Loucy (cell line): ENCODE measurements around the gene IRF2BP2.

Experiments
- CTCF ChIP-seq: fragments of 200-600 bp; sonication (generic); conservative IDR thresholded peaks from 2 replicates; pipeline ENCODE4 v1.5.1; 2014; ENCODE audit warnings: mild to moderate bottlenecking, antibody characterized with exemption, low read length
- EZH2phosphoT487 ChIP-seq: fragments of 200-600 bp; IDR thresholded peaks from 2 replicates; pipeline ENCODE4 v1.6.1; 2018; ENCODE audit warnings: antibody characterized with exemption, mild to moderate bottlenecking, moderate library complexity, borderline replicate concordance

DNA sequence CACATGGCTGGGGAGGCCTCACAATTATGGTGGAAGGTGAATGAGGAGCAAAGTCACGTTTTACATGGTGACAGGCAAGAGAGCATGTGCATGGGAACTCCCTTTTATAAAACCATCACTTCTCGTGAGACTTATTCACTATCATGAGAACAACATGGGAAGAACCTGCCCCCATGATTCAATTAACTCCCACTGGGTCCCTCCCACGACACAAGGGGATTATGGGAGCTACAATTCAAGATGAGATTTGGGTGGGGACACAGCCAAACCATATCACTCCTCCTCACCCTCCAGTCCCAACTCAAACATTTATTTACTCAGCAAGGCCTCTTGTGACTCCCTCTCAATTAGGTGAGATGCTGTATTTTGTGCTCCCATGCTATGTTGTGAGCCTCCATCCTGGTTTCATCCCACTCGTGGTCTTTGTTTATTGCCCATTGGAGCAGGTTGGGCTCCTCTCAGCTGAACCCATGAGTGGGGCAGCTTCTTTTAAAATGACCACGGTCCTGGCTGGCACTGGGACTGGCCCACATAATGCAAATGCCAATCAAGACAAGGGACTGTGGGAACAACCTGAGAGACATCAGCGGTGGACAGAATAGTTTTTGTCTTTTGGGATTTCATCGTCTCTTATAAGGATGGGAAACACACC, 28.8 kb downstream of the IRF2BP2 start:
- no peak for TF ChIP-seq CTCF
- no peak for TF ChIP-seq EZH2phosphoT487
